NCI-H524 treated with DMSO at 0.1 percent for 48 hours (cell line): Measurements from ENCODE around the gene BRD3OS.
A peak's percentile ranks its signal among the peaks of the same experiment; 100 is the strongest.
"Not testable (repeated sequence)": the region's sequence is repeated elsewhere in the genome, so short reads cannot be mapped to it uniquely, and the experiment has no call there.

Experiments used
- DNase-seq: peaks from one replicate; lab custom pipeline; 2025; lab: John Stamatoyannopoulos, UW

BRD3OS gene

DNA sequence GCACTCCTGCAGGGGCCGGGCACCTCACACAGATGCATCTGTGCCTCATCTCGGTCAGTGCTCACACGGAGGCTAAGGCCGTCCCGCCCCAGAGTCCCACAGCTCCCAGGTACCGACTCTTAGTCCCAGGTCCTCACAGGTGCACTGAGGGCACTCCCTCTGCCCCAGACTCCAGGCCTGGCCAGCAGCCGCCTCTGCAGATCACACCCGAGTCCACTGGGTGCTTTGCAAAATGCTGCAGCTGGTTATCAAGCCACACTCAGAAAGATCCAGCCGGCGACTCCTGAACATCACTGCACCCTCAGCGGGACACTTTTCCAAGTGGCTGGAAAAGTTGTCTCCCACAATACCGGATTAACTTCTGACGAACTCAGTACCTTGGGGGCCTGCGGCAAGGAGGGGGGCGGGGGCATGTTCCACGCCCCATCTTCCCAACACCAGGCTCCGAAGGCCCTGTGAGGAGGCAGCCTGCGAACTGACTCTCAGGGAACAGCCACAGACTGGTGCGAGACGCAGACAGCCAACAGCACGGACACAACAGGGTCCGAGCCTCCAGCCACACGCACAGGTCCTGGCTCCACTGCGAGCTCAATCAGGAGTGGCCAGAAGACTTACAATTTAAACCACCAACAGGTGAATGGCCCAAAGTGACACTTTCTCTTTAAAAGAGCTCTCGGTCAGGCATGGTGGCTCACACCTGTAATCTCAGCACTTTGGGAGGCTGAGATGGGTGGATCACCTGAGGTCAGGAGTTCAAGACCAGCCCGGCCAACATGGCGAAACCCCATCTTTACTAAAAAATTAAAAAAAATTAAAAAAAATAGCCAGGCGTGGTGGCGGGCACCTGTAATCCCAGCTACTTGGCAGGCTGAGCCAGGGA is 38.5 kb downstream of the BRD3OS start:
- no peak for DNase-seq

DNA sequence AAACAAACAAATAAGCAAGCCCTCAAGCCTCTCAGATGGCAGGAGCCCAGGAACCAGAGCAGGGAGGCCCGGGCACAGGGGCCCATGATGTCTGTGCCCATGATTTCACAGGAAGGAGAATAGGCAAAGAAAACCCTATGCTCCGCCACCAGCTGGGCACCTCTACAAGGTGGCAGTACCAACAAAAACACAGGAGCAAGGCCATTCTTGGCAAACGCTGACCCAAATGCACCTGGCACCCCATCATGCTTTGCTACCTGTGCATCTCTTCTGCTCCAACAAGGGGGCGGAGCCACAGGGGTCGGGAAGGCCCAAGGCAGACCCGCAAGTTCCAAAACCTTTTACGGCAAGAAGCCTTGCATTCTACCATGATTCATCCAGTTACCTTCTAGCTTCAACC is 39.4 kb downstream of the BRD3OS start:
- DNase-seq: no peak

DNA sequence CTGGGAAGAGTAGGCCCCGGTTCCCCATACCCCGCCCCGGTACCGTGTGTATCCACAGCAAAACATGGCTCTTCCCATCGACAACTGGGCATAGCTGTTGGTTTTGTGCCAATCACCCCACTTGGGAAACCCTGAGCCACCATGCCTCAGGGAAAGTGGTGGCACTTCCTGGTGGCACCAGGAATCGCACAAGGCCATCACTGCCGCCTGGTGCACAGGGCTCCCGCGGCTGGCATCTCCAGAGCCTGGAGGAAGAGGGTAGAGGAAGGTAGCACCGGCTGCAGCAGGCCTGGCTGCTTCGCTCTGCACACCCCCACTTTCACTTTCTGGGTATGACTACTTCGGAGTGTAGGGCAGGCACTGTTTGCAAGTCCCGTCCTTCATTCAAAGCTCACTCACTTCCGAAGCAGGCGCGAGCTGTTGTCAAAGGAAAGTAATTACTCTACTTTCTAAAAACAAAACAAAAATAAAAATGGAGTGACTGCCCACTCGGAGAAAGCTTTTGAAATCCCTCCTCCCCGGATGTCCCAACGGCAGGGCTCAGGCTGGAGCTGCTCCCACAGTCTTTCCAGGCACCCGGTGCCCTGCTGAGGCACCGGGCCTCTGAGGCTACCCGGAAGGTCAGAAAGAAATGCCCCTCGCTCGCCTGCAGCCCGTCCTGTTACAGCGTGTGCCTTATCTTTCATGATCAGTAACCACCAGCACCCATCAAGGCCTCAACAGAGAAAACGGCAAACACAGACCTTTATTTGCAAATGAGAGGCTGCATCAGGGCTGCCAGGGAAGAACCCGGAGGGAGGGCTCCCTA is 40.5 kb downstream of the BRD3OS start:
- DNase-seq: no peak

DNA sequence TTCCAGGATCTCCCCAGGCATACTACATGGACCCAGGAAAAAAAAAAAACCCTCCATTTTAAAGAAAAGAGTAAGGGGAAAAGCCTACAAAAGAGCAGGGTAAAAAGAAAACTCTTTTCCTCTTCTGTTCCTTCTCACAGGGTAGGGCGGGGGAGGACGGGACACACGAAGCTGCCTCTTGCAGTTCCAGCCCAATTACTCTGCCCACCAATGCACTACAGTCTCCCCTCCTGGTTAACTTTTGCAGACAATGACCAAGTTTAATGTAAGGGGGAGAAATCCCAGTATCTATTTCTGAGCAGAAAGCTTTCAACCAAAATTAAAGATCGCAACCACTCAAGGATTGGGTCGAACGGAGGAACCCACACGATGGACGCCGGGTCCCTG is 41.2 kb downstream of the BRD3OS start:
- no peak for DNase-seq

DNA sequence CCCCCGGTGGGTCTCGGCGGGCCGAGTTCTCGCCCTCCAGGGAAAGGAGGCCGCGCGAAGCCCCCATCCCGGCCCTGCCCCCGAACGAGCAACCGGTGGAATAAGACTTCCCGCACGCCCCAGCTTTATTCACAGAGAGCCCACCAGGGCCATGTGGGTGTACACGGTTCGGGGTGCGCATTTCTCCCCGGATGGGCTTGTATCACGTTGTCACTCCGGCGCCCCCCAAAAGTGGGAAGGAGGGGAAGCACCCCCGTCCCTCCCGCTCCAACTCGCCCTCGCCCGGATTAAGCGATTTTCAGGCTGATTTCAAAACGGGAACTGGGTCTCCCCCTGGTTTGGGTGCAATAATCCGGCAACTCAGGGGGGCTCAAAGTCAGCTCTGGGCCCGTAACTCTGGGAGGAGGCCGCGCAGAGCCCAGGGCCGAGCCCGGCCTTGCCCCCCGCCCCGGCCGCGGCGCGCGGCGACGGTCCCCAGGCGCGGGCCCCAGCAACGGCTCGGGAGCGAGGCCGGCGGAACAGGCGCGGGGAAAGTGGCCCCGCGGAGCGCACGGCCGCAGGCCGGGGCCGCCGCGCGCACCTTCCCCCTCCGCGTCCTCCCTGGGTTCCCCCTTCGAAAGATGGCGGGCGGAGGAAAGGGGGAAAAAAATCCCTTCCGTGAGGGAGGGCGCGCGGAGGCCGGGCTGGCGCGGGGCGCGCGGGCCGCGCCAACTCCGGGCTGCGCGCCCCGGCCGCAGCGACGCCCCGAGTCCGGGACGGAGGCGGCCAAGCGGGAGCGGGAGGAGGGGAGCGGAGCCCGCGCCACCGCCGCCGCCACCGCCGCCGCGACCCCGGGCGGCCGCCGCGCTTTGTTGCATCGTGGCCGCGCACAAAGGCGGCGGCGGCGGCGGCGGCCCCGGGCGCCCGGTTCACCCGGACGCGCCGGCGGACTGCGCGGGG is 41.9 kb downstream of the BRD3OS start:
- DNase-seq: no peak

DNA sequence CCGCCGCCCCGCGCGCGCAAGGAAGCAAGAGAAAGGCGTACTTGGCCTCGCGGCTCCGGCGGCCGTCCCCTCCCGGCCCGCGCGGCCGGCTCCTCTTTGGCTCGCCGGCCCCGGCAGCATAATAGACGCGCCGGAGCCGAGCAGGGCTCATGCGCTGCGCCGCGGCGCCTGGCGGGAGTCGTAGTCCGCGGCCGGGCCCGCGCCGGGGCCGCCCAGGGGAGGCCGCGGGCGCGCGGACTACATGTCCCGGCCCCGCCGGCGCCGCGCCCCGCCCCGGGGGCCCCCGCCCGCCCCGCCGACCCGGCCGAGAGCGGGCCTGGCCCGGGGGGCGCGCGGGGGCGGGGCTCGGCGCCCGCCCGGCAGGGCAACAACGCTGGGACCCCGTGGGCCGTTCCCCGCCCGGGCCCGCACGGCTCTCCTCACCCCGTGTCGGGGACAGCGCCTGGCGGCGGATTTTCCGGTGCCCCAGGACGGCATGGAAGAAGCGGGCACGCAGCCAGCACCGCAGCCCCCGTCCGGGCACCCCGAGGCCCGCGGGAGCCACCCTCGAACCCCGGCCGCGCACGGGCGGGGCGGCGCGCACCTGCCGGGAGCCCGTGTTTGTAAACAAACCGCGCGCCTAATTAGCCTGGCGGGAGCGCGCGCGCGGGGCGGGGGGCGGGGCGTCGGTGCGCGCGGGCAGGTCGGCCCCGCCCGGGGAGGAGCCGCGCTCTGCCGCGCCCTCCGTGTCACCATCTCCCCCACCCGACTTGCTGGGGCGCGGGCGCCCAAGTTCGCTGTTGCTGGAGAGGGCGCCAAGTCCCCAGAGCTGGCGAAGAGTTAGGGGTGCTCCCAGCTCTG is 42.8 kb downstream of the BRD3OS start, which contains the start of gene BRD3:
Gene BRD3 (minus strand): TSS at position 123 of the 840 bp plus-strand sequence. CDS start 14,549 bp downstream, outside the sequence.
- peak; percentile 46 for DNase-seq

GRCh38 chr9:134068744-134069479 is 43.6 kb downstream of the BRD3OS start:
- DNase-seq: no peak

- DNase-seq: no peak
Observed at GRCh38 chr9:134069480-134070399, 44.5 kb downstream of the BRD3OS start.

- DNase-seq: no peak
Observed at GRCh38 chr9:134071149-134071548, 45.9 kb downstream of the BRD3OS start.

- DNase-seq: not testable (repeated sequence)
Observed at GRCh38 chr9:134072683-134073082, 47.4 kb downstream of the BRD3OS start.

DNA sequence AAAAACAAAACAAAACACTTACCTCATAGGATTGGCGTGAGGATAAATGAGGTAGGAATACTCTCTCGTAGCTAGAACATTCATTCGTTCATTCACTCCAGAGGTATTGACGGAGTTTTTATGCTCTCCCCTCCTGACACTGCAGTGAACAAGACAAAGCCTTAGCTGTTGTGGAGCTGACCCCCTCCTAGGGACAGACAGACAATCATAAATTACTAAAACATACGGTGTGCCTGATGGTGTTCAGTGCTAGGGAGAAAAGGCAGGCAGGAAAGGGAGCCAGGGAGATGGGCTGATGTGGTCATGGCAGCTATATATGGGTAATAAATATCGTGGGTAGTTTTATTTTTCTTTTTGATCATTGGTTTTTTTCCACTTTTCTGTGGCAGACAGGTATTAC is 48.2 kb downstream of the BRD3OS start:
- DNase-seq: no peak

- DNase-seq: not testable (repeated sequence)
Observed at GRCh38 chr9:134075689-134076088, 50.4 kb downstream of the BRD3OS start.

- no peak for DNase-seq
Observed at GRCh38 chr9:134076644-134077043, 51.4 kb downstream of the BRD3OS start.
